GM23338 (cell line): ENCODE results near the gene TMEM30A. TPM values are rescaled to one million over a fixed set of nuclear protein-coding genes. Genes with fewer than 3 reads are reported as not detected.
A peak's percentile ranks its signal among the peaks of the same experiment; 100 is the strongest.

Experiments
- ATAC-seq: fragments of 200-7000 bp; cut with Tn5 transposase; 3 replicates; pipeline ENCODE4 v1.9.1; 2020
- DNase-seq: peaks from one replicate; pipeline ENCODE4 v3.0.0-alpha.2; 2015; ENCODE audit warnings: low spot score
- H2AFZ ChIP-seq: fragments of 200-600 bp; sonication (generic); 2 replicates; pipeline ENCODE4 v1.8.0; 2016; ENCODE audit warnings: antibody characterized with exemption, mild to moderate bottlenecking, moderate library complexity
- H3F3A ChIP-seq: fragments of 200-600 bp; sonication (generic); replicated peaks from 2 replicates; pipeline ENCODE4 v1.8.0; 2017; ENCODE audit warnings: antibody characterized with exemption, mixed run types, low read depth
- H3K27ac ChIP-seq: fragments of 200-600 bp; sonication (generic); 2 replicates; pipeline ENCODE4 v1.6.1; 2016; ENCODE audit warnings: low read depth
- H3K27me3 ChIP-seq: fragments of 200-600 bp; sonication (generic); 2 replicates; pipeline ENCODE4 v1.8.0; 2016; ENCODE audit warnings: mild to moderate bottlenecking, mixed run types, moderate library complexity; ENCODE audit not compliant: insufficient read depth
- H3K36me3 ChIP-seq: fragments of 200-600 bp; sonication (generic); 2 replicates; pipeline ENCODE4 v1.8.0; 2016; ENCODE audit warnings: mild to moderate bottlenecking; ENCODE audit not compliant: insufficient read depth
- H3K4me1 ChIP-seq: fragments of 200-600 bp; sonication (generic); 2 replicates; pipeline ENCODE4 v1.8.0; 2016; ENCODE audit warnings: mild to moderate bottlenecking, moderate library complexity; ENCODE audit not compliant: insufficient read depth
- H3K4me2 ChIP-seq: fragments of 200-600 bp; sonication (generic); 2 replicates; pipeline ENCODE4 v1.7.1; 2017; ENCODE audit warnings: mixed run types
- H3K4me3 ChIP-seq: fragments of 200-600 bp; sonication (generic); 2 replicates; pipeline ENCODE4 v1.6.1; 2016; ENCODE audit warnings: mixed run types
- H3K79me2 ChIP-seq: fragments of 200-600 bp; sonication (generic); replicated peaks from 2 replicates; pipeline ENCODE4 v1.8.0; 2017; ENCODE audit warnings: mild to moderate bottlenecking; ENCODE audit not compliant: insufficient read depth
- H3K9me2 ChIP-seq: fragments of 200-600 bp; sonication (generic); 2 replicates; pipeline ENCODE4 v1.8.0; 2017; ENCODE audit not compliant: insufficient read depth
- H4K20me1 ChIP-seq: fragments of 200-600 bp; sonication (generic); replicated peaks from 2 replicates; pipeline ENCODE4 v1.8.0; 2017; ENCODE audit warnings: mild to moderate bottlenecking; ENCODE audit not compliant: insufficient read depth
- H3K27ac Mint-ChIP-seq: 2 replicates; pipeline ENCODE4 v1.8.0; 2020; ENCODE audit warnings: inconsistent platforms, mild to moderate bottlenecking, moderate library complexity, mixed read lengths
- H3K27me3 Mint-ChIP-seq: 3 replicates; pipeline ENCODE4 v1.8.0; 2022; ENCODE audit warnings: low read depth, mild to moderate bottlenecking, moderate library complexity, mixed read lengths, inconsistent platforms; ENCODE audit not compliant: insufficient read depth, poor library complexity
- H3K36me3 Mint-ChIP-seq: 3 replicates; pipeline ENCODE4 v1.8.0; 2021; ENCODE audit warnings: low read depth, mild to moderate bottlenecking, inconsistent platforms, moderate library complexity, mixed read lengths
- H3K4me1 Mint-ChIP-seq: 3 replicates; pipeline ENCODE4 v1.8.0; 2020; ENCODE audit warnings: mild to moderate bottlenecking, inconsistent platforms, mixed read lengths
- H3K4me3 Mint-ChIP-seq: 3 replicates; pipeline ENCODE4 v1.8.0; 2021; ENCODE audit warnings: moderate library complexity, mild to moderate bottlenecking, inconsistent platforms, mixed read lengths
- H3K9me3 Mint-ChIP-seq: 3 replicates; pipeline ENCODE4 v1.8.0; 2020; ENCODE audit warnings: moderate library complexity, mild to moderate bottlenecking, inconsistent platforms, mixed read lengths
- CREB1 ChIP-seq: fragments of 250-450 bp; sonication (Bioruptor Pico); IDR thresholded peaks from 2 replicates; pipeline ENCODE4 v1.5.0; 2020; ENCODE audit warnings: low read depth, mild to moderate bottlenecking, moderate library complexity
- CTCF ChIP-seq, 2 experiments: fragments of 200-600 bp in 1 of 2; sonication (generic) in 1 of 2; conservative IDR thresholded peaks; 2 replicates each; pipeline versions ENCODE4 v1.5.1 to v1.6.1; 2016 to 2017; ENCODE audit warnings: antibody characterized with exemption in 2 of 2, low read depth in 2 of 2, mild to moderate bottlenecking in 2 of 2, moderate library complexity in 1 of 2
- ETS1 ChIP-seq: IDR thresholded peaks from 2 replicates; pipeline ENCODE4 v1.6.1; 2016; ENCODE audit warnings: antibody characterized with exemption
- EZH2phosphoT487 ChIP-seq: fragments of 200-600 bp; sonication (generic); IDR thresholded peaks from one replicate; pipeline ENCODE4 v1.8.1; 2018; ENCODE audit warnings: antibody characterized with exemption; ENCODE audit not compliant: unreplicated experiment
- JUNB ChIP-seq: IDR thresholded peaks from one replicate; pipeline ENCODE4 v1.6.1; 2016; ENCODE audit warnings: antibody characterized with exemption; ENCODE audit not compliant: unreplicated experiment
- REST ChIP-seq: IDR thresholded peaks from one replicate; pipeline ENCODE4 v1.6.1; 2018; ENCODE audit warnings: antibody characterized with exemption; ENCODE audit not compliant: unreplicated experiment
- STAT1 ChIP-seq: IDR thresholded peaks from one replicate; pipeline ENCODE4 v1.6.1; 2016; ENCODE audit warnings: antibody characterized with exemption; ENCODE audit not compliant: unreplicated experiment
- ZNF114 ChIP-seq: fragments of 250-450 bp; sonication (Bioruptor Pico); IDR thresholded peaks from 2 replicates; pipeline ENCODE4 v1.5.0; 2020; ENCODE audit warnings: mild to moderate bottlenecking, moderate library complexity
- ZNF331 ChIP-seq: fragments of 250-450 bp; sonication (Bioruptor Pico); IDR thresholded peaks from 2 replicates; pipeline ENCODE4 v1.5.0; 2020; ENCODE audit warnings: low read depth, mild to moderate bottlenecking, moderate library complexity
- polyA plus RNA-seq: library from polyadenylated mRNA; unstranded; fragments of >200 nt; fragmentation: Nextera tagmentation; extraction: Ambion mirVana; gene quantifications from 2 replicates; pipeline ENCODE4 v1.2.1, GENCODE V29; 2016
- total RNA-seq: library from RNA; depleted of rRNA; stranded (reverse); fragments of >200 nt; shearing (Covaris generic); gene quantifications from 2 replicates; pipeline ENCODE4 v1.2.3, GENCODE V29; 2014

TMEM30A gene
- total and polyA plus RNA-seq, 2 experiments from 2014 or later: 61.7 to 99.9 TPM

GRCh38 chr6:75300531-75300855 lies 15.9 kb upstream of the TMEM30A start:
- no peaks in the 10 kb centered on the region for H3K9me2 ChIP-seq
- peak overlapping the region; percentile 60 for H3K27ac Mint-ChIP-seq
- H3K4me1 ChIP-seq: peaks cover 11% of the 10 kb centered on the region
- no peaks in the 10 kb centered on the region for H3F3A ChIP-seq
- H3K79me2 ChIP-seq: no peaks in the 10 kb centered on the region
- H3K4me3 ChIP-seq: no peak overlapping the region
- ATAC-seq (no peak), DNase-seq (no peak)
- H3K36me3 ChIP-seq: no peaks in the 10 kb centered on the region
- no peak overlapping the region for H3K27ac ChIP-seq
- no peak overlapping the region for H3K4me3 Mint-ChIP-seq
- no peaks in the 10 kb centered on the region for H3K9me3 Mint-ChIP-seq
- no peaks in the 10 kb centered on the region for H4K20me1 ChIP-seq
- TF ChIP-seq EZH2phosphoT487 (no peak), JUNB (no peak), REST (no peak), ZNF114 (CRISPR knock-in tag) (no peak)
- peak overlapping the region; percentile 28; the same call in 1 of the 2 replicates for H3K4me2 ChIP-seq
- H2AFZ ChIP-seq: no peak overlapping the region
- H3K36me3 Mint-ChIP-seq: no peaks in the 10 kb centered on the region
- H3K27me3 ChIP-seq: no peaks in the 10 kb centered on the region
- H3K27me3 Mint-ChIP-seq: no peaks in the 10 kb centered on the region
- H3K4me1 Mint-ChIP-seq: peaks cover 13% of the 10 kb centered on the region

GRCh38 chr6:75299801-75300530 lies 15.4 kb upstream of the TMEM30A start:
- H3K9me3 Mint-ChIP-seq: no peaks in the 10 kb centered on the region

More at GRCh38 chr6:75299801-75300530, 15.4 kb upstream of the TMEM30A start:
- H3K79me2 ChIP-seq: no peaks in the 10 kb centered on the region
- no peaks in the 10 kb centered on the region for H4K20me1 ChIP-seq
- H3K4me3 Mint-ChIP-seq: no peak overlapping the region
- no peak for TF ChIP-seq CTCF (conservative IDR thresholded peaks at IDR 0.05; ENCODE audit: low read depth in 2 of 2)
- TF ChIP-seq JUNB: no peak
- TF ChIP-seq ETS1: no peak
- no peak for TF ChIP-seq ZNF331
- no peak for TF ChIP-seq CREB1
- TF ChIP-seq REST: no peak
- TF ChIP-seq STAT1: no peak
- H3K9me2 ChIP-seq: no peaks in the 10 kb centered on the region
- no peaks in the 10 kb centered on the region for H3K27me3 ChIP-seq
- DNase-seq (no peak), ATAC-seq (peak; percentile 66)
- H3K4me1 Mint-ChIP-seq: peaks cover 13% of the 10 kb centered on the region
- no peaks in the 10 kb centered on the region for H3F3A ChIP-seq
- no peaks in the 10 kb centered on the region for H3K36me3 Mint-ChIP-seq
- H3K27me3 Mint-ChIP-seq: no peaks in the 10 kb centered on the region
- H3K4me3 ChIP-seq: no peak overlapping the region
- H3K27ac Mint-ChIP-seq: peak overlapping the region; percentile 60
- no peak overlapping the region for H2AFZ ChIP-seq
- H3K4me1 ChIP-seq: peaks cover 11% of the 10 kb centered on the region
- H3K4me2 ChIP-seq: peak overlapping the region; percentile 28; the same call in 1 of the 2 replicates
- no peaks in the 10 kb centered on the region for H3K36me3 ChIP-seq
- no peak overlapping the region for H3K27ac ChIP-seq
